Measurements from ENCODE around the gene SLC16A6. TPM values are rescaled to one million over a fixed set of nuclear protein-coding genes. Genes with fewer than 3 reads are reported as not detected.

Gene SLC16A6
- polyA plus RNA-seq, 1 donor from 2014 or later, result 15.6 TPM

- no peaks in the 10 kb centered on the region for H3K9me3 ChIP-seq (ENCODE audit: low read length)
- no peaks in the 10 kb centered on the region for H3K9me2 ChIP-seq (ENCODE audit: insufficient read depth, low read length)
- no peak overlapping the region for H3K27ac ChIP-seq (ENCODE audit: low read length)
- H3K4me2 ChIP-seq (ENCODE audit: low read length), result no peak overlapping the region
- H3K9ac ChIP-seq (ENCODE audit: low read length), result no peak overlapping the region
- H3K4me3 ChIP-seq (ENCODE audit: low read length), result no peak overlapping the region
- no peak overlapping the region for H2AFZ ChIP-seq (ENCODE audit: low read depth, low read length)
- H4K20me1 ChIP-seq (ENCODE audit: insufficient read depth), result no peaks in the 10 kb centered on the region
- H3K79me2 ChIP-seq (replicated peaks; ENCODE audit: insufficient read depth, low read length), result no peaks in the 10 kb centered on the region
- TF ChIP-seq MXI1 (conservative IDR thresholded peaks at IDR 0.05; ENCODE audit: poor library complexity, severe bottlenecking) (no peak), SMC3 (conservative IDR thresholded peaks at IDR 0.05; ENCODE audit: poor library complexity) (no peak), EZH2 (IDR thresholded peaks at IDR 0.05; ENCODE audit: borderline replicate concordance, insufficient read depth, low read length, poor library complexity, severe bottlenecking) (no peak), POLR2AphosphoS5 (IDR thresholded peaks at IDR 0.05) (no peak), RAD21 (conservative IDR thresholded peaks at IDR 0.05) (no peak), EP300 (conservative IDR thresholded peaks at IDR 0.05; ENCODE audit: poor library complexity, severe bottlenecking) (no peak), TAF1 (IDR thresholded peaks at IDR 0.05; ENCODE audit: low read depth) (no peak)
- TF ChIP-seq, protein P1, sequence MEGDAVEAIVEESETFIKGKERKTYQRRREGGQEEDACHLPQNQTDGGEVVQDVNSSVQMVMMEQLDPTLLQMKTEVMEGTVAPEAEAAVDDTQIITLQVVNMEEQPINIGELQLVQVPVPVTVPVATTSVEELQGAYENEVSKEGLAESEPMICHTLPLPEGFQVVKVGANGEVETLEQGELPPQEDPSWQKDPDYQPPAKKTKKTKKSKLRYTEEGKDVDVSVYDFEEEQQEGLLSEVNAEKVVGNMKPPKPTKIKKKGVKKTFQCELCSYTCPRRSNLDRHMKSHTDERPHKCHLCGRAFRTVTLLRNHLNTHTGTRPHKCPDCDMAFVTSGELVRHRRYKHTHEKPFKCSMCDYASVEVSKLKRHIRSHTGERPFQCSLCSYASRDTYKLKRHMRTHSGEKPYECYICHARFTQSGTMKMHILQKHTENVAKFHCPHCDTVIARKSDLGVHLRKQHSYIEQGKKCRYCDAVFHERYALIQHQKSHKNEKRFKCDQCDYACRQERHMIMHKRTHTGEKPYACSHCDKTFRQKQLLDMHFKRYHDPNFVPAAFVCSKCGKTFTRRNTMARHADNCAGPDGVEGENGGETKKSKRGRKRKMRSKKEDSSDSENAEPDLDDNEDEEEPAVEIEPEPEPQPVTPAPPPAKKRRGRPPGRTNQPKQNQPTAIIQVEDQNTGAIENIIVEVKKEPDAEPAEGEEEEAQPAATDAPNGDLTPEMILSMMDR (IDR thresholded peaks at IDR 0.05; ENCODE audit: poor library complexity, severe bottlenecking), result no peak
- TF ChIP-seq, protein P2, sequence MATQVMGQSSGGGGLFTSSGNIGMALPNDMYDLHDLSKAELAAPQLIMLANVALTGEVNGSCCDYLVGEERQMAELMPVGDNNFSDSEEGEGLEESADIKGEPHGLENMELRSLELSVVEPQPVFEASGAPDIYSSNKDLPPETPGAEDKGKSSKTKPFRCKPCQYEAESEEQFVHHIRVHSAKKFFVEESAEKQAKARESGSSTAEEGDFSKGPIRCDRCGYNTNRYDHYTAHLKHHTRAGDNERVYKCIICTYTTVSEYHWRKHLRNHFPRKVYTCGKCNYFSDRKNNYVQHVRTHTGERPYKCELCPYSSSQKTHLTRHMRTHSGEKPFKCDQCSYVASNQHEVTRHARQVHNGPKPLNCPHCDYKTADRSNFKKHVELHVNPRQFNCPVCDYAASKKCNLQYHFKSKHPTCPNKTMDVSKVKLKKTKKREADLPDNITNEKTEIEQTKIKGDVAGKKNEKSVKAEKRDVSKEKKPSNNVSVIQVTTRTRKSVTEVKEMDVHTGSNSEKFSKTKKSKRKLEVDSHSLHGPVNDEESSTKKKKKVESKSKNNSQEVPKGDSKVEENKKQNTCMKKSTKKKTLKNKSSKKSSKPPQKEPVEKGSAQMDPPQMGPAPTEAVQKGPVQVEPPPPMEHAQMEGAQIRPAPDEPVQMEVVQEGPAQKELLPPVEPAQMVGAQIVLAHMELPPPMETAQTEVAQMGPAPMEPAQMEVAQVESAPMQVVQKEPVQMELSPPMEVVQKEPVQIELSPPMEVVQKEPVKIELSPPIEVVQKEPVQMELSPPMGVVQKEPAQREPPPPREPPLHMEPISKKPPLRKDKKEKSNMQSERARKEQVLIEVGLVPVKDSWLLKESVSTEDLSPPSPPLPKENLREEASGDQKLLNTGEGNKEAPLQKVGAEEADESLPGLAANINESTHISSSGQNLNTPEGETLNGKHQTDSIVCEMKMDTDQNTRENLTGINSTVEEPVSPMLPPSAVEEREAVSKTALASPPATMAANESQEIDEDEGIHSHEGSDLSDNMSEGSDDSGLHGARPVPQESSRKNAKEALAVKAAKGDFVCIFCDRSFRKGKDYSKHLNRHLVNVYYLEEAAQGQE (IDR thresholded peaks at IDR 0.05; ENCODE audit: borderline replicate concordance), result no peak
- no peaks in the 10 kb centered on the region for H3K36me3 ChIP-seq (ENCODE audit: insufficient read depth, low read length)
- H3K27me3 ChIP-seq (ENCODE audit: insufficient read depth, low read depth, low read length), result no peaks in the 10 kb centered on the region
- no peaks in the 10 kb centered on the region for H3F3A ChIP-seq (ENCODE audit: insufficient read depth, low read length, poor library complexity, severe bottlenecking)
Measured at GRCh38 chr17:68318103-68318991, 27.4 kb upstream of the SLC16A6 start.

- Histone ChIP-seq H3K79me2 (replicated peaks; ENCODE audit: insufficient read depth, low read length) (no peaks in the 10 kb centered on the region), H3K27ac (ENCODE audit: low read length) (no peak overlapping the region), H2AFZ (ENCODE audit: low read depth, low read length) (no peak overlapping the region), H4K20me1 (ENCODE audit: insufficient read depth) (no peaks in the 10 kb centered on the region), H3K9ac (ENCODE audit: low read length) (no peak overlapping the region), H3K9me2 (ENCODE audit: insufficient read depth, low read length) (no peaks in the 10 kb centered on the region), H3K4me3 (ENCODE audit: low read length) (no peak overlapping the region), H3F3A (ENCODE audit: insufficient read depth, low read length, poor library complexity, severe bottlenecking) (no peaks in the 10 kb centered on the region), H3K4me2 (ENCODE audit: low read length) (no peak overlapping the region), H3K9me3 (ENCODE audit: low read length) (no peaks in the 10 kb centered on the region), H3K27me3 (ENCODE audit: insufficient read depth, low read depth, low read length) (no peaks in the 10 kb centered on the region), H3K36me3 (ENCODE audit: insufficient read depth, low read length) (no peaks in the 10 kb centered on the region)
- TF ChIP-seq MXI1 (conservative IDR thresholded peaks at IDR 0.05; ENCODE audit: poor library complexity, severe bottlenecking) (no peak), EP300 (conservative IDR thresholded peaks at IDR 0.05; ENCODE audit: poor library complexity, severe bottlenecking) (no peak), SMC3 (conservative IDR thresholded peaks at IDR 0.05; ENCODE audit: poor library complexity) (no peak), EZH2 (IDR thresholded peaks at IDR 0.05; ENCODE audit: borderline replicate concordance, insufficient read depth, low read length, poor library complexity, severe bottlenecking) (no peak), TAF1 (IDR thresholded peaks at IDR 0.05; ENCODE audit: low read depth) (no peak), POLR2AphosphoS5 (IDR thresholded peaks at IDR 0.05) (no peak), RAD21 (conservative IDR thresholded peaks at IDR 0.05) (no peak)
- TF ChIP-seq, protein P2 (IDR thresholded peaks at IDR 0.05; ENCODE audit: borderline replicate concordance), result no peak
- TF ChIP-seq, protein P1 (IDR thresholded peaks at IDR 0.05; ENCODE audit: poor library complexity, severe bottlenecking), result no peak
Measured at GRCh38 chr17:68317458-68317857, 26.5 kb upstream of the SLC16A6 start.

Data from neural cell (in vitro differentiated cells).